Spinal cord (tissue), 10 donors: ENCODE measurements around the gene WDR86. TPM values are rescaled to one million over a fixed set of nuclear protein-coding genes. Genes with fewer than 3 reads are reported as not detected.

Experiments used
- DNase-seq, 6 donors: peaks; one replicate each; pipeline versions ENCODE4 v3.0.0 to v3.0.0-alpha.2; 2013 to 2015; ENCODE audit warnings: low spot score in 6 of 6, low read depth in 4 of 6
- H3K27ac ChIP-seq: one replicate; pipeline ENCODE4 v1.5.1; 2013; ENCODE audit warnings: low read depth, low read length, control low read depth
- H3K27me3 ChIP-seq: one replicate; pipeline ENCODE4 v1.6.1; 2013; ENCODE audit warnings: low read length; ENCODE audit not compliant: control insufficient read depth, insufficient read depth
- H3K36me3 ChIP-seq: one replicate; pipeline ENCODE4 v1.6.1; 2013; ENCODE audit warnings: low read length; ENCODE audit not compliant: control insufficient read depth, insufficient read depth
- H3K4me1 ChIP-seq: one replicate; pipeline ENCODE4 v1.6.1; 2013; ENCODE audit warnings: low read length; ENCODE audit not compliant: control insufficient read depth, insufficient read depth
- H3K4me3 ChIP-seq: one replicate; pipeline ENCODE4 v1.5.1; 2013; ENCODE audit warnings: low read depth, low read length, control low read depth
- H3K9me3 ChIP-seq: one replicate; pipeline ENCODE4 v1.6.1; 2013; ENCODE audit warnings: low read length; ENCODE audit not compliant: control insufficient read depth, insufficient read depth
- WGBS: methylation state at CpG from one replicate; pipeline ENCODE4 v1.1.5; 2013; ENCODE audit warnings: missing lambda C conversion rate; ENCODE audit not compliant: insufficient coverage; 5-methylcytosine and 5-hydroxymethylcytosine counted together
- polyA plus RNA-seq, 2 donors: library from polyadenylated mRNA; unstranded; fragments of 120-200 nt; gene quantifications; one replicate each; pipeline ENCODE4 v1.2.1, GENCODE V29; 2013; ENCODE audit not compliant: insufficient read length in 2 of 2
- total RNA-seq, 2 donors: library from RNA; depleted of rRNA in 1 of 2; stranded (reverse); fragments of 120-200 nt in 1 of 2; fragments of >200 nt in 1 of 2; gene quantifications; one replicate each; pipeline versions ENCODE4 v1.2.3 to v1.2.4, GENCODE V29; 2013 to 2014
- donor health status: healthy.

The WDR86 gene
- total and polyA plus RNA-seq, 4 donors, result 16.6 to 139 (median 44.4) TPM

DNA sequence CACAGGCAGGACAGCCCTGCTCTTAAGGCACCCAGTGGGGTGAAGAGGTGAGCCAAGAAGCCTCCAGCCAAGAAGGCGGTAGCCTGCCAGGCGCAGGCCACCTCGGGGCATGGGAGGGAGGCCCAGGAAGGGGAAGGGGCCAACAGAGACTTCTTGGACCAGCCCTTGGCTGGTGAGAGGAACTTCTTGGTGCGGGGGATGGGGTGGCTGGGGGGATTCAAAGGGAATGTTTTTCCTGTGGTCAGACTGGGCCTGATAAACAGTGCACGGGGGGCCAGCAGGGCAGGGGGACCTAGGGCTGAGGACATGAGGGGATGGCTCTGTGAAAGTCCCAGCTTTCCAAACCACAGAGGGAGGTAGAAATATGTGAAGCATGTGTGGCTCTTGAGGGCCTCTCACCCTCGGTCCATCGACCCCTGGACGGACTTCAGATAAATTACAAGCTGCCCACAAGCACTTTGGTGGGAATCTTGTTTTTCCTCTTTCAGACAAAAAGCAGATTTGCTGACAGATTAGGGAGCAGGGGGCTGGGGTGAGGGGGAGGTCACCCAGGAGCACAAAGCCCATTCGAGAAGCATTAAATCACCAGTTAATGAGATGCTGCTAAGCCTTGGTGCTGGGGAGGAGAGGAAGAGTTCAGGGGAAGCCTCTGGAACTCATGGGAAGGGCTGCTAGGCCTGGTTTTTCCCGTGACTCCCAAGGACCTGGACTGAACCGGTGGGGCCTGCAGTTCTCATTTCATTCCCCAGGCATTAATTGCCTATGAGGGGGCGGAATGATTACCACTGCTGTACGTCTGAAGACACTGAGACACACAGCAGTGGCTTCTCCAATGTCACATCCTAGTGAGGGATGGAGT, 18.8 kb upstream of the WDR86 start:
- peak overlapping the region; percentile 89 for H3K27ac ChIP-seq
- H3K4me3 ChIP-seq, result no peak overlapping the region
- no peaks in the 10 kb centered on the region for H3K36me3 ChIP-seq
- WGBS, result 19% methylated on average over 8 of the region's 13 CpGs
- H3K9me3 ChIP-seq, result no peaks in the 10 kb centered on the region
- no peaks in the 10 kb centered on the region for H3K27me3 ChIP-seq
- peaks cover 45% of the 10 kb centered on the region for H3K4me1 ChIP-seq
- peak in 2 of 6 donors; percentile 36 to 76 for DNase-seq

DNA sequence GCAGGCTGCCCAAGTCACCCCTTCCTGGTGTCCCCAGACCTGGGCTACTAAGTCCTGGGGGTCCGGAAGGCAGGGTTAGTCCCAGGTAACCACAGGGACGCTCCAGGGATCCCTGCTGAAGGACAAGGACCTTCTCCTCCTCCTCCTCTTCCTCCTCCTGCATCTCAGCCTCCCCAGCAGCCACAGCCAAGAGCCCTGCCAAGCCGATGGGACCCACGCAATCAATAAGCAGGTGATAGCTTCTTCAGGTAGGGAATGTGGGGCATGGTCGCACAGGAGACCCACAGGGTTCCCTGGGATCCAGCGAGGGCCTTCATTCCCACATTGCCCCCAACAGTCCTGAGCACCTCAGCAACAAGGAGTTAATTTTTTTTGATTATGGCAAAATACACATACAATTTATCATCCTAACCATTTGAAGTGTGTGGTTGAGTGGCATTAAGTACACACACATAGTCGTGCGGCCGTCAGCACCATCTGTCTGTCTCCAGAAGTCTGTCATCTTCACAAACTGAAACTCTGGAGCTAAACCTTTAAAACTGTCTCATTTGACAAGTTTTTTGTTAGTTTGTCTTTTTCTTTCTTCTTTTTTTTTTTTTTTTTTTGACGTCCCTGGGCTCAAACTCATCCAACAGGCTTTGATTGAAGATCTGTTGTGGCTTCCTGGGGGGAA, 18.0 kb upstream of the WDR86 start:
- WGBS, result 88% methylated on average over 4 of the region's 10 CpGs
- Histone ChIP-seq H3K9me3 (no peaks in the 10 kb centered on the region), H3K4me1 (peaks cover 45% of the 10 kb centered on the region), H3K27me3 (no peaks in the 10 kb centered on the region), H3K4me3 (no peak overlapping the region), H3K36me3 (no peaks in the 10 kb centered on the region), H3K27ac (peak overlapping the region; percentile 89)
- peak in 1 of 6 donors; percentile 76 for DNase-seq

DNA sequence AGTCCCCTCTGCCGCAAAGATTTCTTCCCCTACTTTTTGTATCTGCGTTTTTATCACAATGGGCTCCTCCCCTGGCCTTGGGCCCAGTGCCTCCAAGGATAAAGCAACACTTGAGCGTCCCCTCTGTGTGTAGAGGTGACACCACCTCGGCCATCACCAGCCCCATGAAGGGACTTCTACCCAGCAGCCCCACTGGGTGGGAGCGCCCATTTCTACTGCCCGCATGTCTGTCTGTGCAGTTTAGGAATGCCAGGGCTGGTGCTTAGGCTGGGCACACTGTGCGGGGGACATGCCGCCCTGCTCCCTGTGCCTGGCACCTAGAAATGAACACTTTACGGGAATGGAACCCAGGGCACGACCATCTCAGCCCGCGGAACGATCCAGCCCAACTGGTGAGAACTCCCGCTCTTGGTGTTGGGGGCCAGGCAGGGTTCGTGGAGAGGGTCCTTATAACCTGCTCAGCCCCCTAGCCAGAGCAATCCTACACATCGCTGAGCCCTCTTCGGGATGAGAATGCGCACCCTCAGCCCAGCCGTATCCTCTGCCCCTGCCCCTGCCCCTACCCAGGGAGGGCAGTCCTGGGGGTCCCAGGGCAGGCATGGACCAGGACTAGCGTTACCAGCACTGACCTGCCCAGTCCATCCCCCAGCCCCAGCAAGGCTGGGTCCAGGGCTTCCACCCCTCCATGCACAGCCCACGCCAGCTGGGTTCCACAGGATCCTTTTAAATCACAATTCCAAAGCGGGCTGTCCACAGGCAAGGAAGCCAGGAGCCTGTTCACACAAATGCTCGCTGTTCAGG, 17.3 kb upstream of the WDR86 start:
- Histone ChIP-seq H3K9me3 (no peaks in the 10 kb centered on the region), H3K36me3 (no peaks in the 10 kb centered on the region), H3K4me1 (peaks cover 45% of the 10 kb centered on the region), H3K27ac (peak overlapping the region; percentile 89), H3K27me3 (no peaks in the 10 kb centered on the region), H3K4me3 (no peak overlapping the region)
- WGBS, result 85% methylated on average over 17 of the region's 23 CpGs
- no peak for DNase-seq

DNA sequence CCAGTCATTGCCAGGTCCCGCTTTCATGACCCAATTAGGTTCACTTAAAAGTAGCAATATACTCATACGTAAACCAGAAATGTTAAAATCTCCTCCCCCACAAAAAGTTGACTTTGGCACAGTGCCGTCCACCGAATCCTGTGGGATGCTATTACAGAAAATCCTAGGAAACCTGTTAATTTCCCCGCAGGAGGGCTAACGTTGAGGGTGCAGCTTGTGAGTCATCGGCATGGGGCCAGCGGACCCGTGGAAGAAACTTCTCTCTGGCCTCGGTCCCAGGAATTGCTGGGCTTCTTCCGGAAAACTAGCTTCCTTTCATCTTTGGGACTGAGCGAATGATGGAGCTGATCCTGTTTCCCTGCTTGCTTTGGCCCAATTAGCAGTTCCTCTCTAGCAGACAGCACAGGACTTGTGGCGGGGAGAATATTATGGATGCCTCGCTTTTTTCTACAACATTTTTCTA, 16.6 kb upstream of the WDR86 start:
- Histone ChIP-seq H3K27ac (peak overlapping the region; percentile 89), H3K36me3 (no peaks in the 10 kb centered on the region), H3K4me1 (peaks cover 45% of the 10 kb centered on the region), H3K4me3 (no peak overlapping the region), H3K27me3 (no peaks in the 10 kb centered on the region), H3K9me3 (no peaks in the 10 kb centered on the region)
- 68% methylated on average over 10 of the region's 14 CpGs for WGBS
- peak in 1 of 6 donors; percentile 90 for DNase-seq

DNA sequence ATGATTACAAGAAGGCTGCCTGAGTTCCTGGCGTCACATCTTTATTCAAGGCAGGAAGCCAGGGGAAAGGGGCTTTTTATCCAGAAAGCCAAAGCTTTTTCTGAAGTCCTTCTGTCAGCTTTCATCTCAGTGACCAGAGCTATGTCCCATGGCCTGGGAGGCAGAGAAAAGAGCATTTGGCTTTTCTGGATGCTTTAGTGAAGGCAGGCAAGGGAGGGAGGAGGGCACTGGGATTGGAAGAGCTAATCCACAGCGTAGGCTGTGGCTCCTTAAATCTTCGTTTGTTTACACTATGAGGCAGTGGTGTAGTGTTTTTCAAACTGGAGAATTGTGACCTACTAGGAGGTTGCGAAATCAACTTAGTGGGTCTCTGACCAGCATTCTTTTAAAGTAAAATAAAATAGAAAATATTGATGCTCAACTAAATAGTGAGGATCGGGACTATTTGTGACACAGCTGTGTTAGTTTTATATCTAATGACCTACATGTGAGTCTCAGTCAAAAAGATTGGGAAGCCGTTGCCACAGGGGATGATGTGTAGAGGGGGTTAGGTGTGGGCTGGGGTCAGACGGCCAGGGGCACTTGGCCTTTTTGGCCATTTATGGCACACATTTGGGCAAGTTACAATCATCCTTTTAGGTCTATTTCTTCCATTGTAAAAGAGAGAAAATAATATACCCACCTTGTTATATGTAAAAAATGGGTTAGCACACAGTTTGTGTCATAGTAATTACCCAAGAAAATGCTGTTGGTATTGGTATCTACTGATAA, 16.0 kb upstream of the WDR86 start:
- Histone ChIP-seq H3K9me3 (no peaks in the 10 kb centered on the region), H3K27ac (peak overlapping the region; percentile 89), H3K27me3 (no peaks in the 10 kb centered on the region), H3K36me3 (no peaks in the 10 kb centered on the region), H3K4me1 (peaks cover 43% of the 10 kb centered on the region), H3K4me3 (no peak overlapping the region)
- no peak for DNase-seq
- 57% methylated on average over 2 of the region's 7 CpGs for WGBS

GRCh38 chr7:151424799-151425198, 15.0 kb upstream of the WDR86 start:
- Histone ChIP-seq H3K36me3 (no peaks in the 10 kb centered on the region), H3K4me3 (no peak overlapping the region), H3K27ac (no peak overlapping the region), H3K27me3 (no peaks in the 10 kb centered on the region), H3K9me3 (no peaks in the 10 kb centered on the region), H3K4me1 (peaks cover 34% of the 10 kb centered on the region)
- DNase-seq, result no peak
- WGBS, result 83% methylated on average over 5 of the region's 5 CpGs

GRCh38 chr7:151423936-151424335, 14.1 kb upstream of the WDR86 start:
- DNase-seq, result no peak
- Histone ChIP-seq H3K9me3 (no peaks in the 10 kb centered on the region), H3K27me3 (no peaks in the 10 kb centered on the region), H3K4me3 (no peak overlapping the region), H3K27ac (no peak overlapping the region), H3K4me1 (peaks cover 25% of the 10 kb centered on the region), H3K36me3 (no peaks in the 10 kb centered on the region)
- WGBS, result 100% methylated on average over 2 of the region's 5 CpGs

DNA sequence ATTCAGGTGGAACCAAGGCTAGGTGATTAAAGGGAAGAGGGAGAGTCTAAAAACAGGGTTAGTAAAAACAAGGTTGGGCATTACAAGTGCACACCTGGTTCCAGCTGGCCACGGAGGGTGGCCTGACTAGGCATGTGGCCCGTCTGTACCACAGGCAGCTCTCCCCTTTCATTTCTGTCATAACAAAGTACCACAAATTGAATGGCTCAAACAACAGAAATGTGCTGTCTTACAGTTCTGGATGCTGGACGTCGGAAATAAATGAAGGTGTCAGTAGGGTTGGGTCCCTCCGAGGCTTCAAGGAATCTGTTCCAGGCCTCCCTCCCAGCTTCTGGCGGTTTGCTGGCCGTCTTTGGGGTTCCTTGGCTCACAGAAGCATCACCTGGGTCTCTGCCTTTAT, 13.4 kb upstream of the WDR86 start:
- no peaks in the 10 kb centered on the region for H3K9me3 ChIP-seq
- H3K4me1 ChIP-seq, result peaks cover 18% of the 10 kb centered on the region
- no peaks in the 10 kb centered on the region for H3K27me3 ChIP-seq
- H3K4me3 ChIP-seq, result no peak overlapping the region
- H3K36me3 ChIP-seq, result no peaks in the 10 kb centered on the region
- H3K27ac ChIP-seq, result no peak overlapping the region
- 90% methylated on average over 7 of the region's 7 CpGs for WGBS
- DNase-seq, result no peak

GRCh38 chr7:151422212-151422611, 12.4 kb upstream of the WDR86 start:
- Histone ChIP-seq H3K27me3 (no peaks in the 10 kb centered on the region), H3K27ac (no peak overlapping the region), H3K4me1 (peaks cover 8% of the 10 kb centered on the region), H3K4me3 (no peak overlapping the region), H3K36me3 (no peaks in the 10 kb centered on the region), H3K9me3 (no peaks in the 10 kb centered on the region)
- 82% methylated on average over 2 of the region's 5 CpGs for WGBS
- DNase-seq, result no peak
